HEK293 (cell line): Measurements from ENCODE around the gene PTGFRN.

Experiments
- BCL11A ChIP-seq: fragments of 450-650 bp; formaldehyde crosslinking; IDR thresholded peaks from 2 replicates; pipeline ENCODE4 v1.5.1; 2016; ENCODE audit warnings: low read depth, missing biosample characterization, missing genetic modification characterization
- EGR2 ChIP-seq: fragments of 450-650 bp; formaldehyde crosslinking; IDR thresholded peaks from 2 replicates; pipeline ENCODE4 v1.5.1; 2016; ENCODE audit warnings: low read depth, missing biosample characterization, missing genetic modification characterization
- FEZF1 ChIP-seq: fragments of 450-650 bp; formaldehyde crosslinking; IDR thresholded peaks from 2 replicates; pipeline ENCODE4 v1.5.1; 2016; ENCODE audit warnings: missing biosample characterization, missing genetic modification characterization
- GLI4 ChIP-seq: fragments of 450-650 bp; formaldehyde crosslinking; IDR thresholded peaks from 2 replicates; pipeline ENCODE4 v1.5.1; 2016; ENCODE audit warnings: missing biosample characterization, missing genetic modification characterization
- KLF7 ChIP-seq: fragments of 450-650 bp; formaldehyde crosslinking; IDR thresholded peaks from 2 replicates; pipeline ENCODE4 v1.5.1; 2016; ENCODE audit warnings: missing biosample characterization, missing genetic modification characterization, borderline replicate concordance
- RBAK ChIP-seq: fragments of 450-650 bp; formaldehyde crosslinking; IDR thresholded peaks from 2 replicates; pipeline ENCODE4 v1.5.1; 2016; ENCODE audit warnings: missing biosample characterization, missing genetic modification characterization
- ZBTB7A ChIP-seq: fragments of 450-650 bp; formaldehyde crosslinking; IDR thresholded peaks from 2 replicates; pipeline ENCODE4 v1.5.1; 2016; ENCODE audit warnings: low read depth, missing biosample characterization, missing genetic modification characterization
- ZNF157 ChIP-seq: fragments of 450-650 bp; formaldehyde crosslinking; IDR thresholded peaks from 2 replicates; pipeline ENCODE4 v1.5.1; 2016; ENCODE audit warnings: missing biosample characterization, missing genetic modification characterization
- ZNF169 ChIP-seq: fragments of 450-650 bp; formaldehyde crosslinking; IDR thresholded peaks from 2 replicates; pipeline ENCODE4 v1.5.1; 2016; ENCODE audit warnings: missing biosample characterization, missing genetic modification characterization
- ZNF2 ChIP-seq: fragments of 450-650 bp; formaldehyde crosslinking; IDR thresholded peaks from 2 replicates; pipeline ENCODE4 v1.5.1; 2016; ENCODE audit warnings: missing biosample characterization, missing genetic modification characterization
- ZNF223 ChIP-seq: fragments of 450-650 bp; formaldehyde crosslinking; IDR thresholded peaks from 2 replicates; pipeline ENCODE4 v1.5.1; 2016; ENCODE audit warnings: missing biosample characterization, missing genetic modification characterization
- ZNF239 ChIP-seq: fragments of 450-650 bp; formaldehyde crosslinking; IDR thresholded peaks from 2 replicates; pipeline ENCODE4 v1.5.1; 2016; ENCODE audit warnings: missing biosample characterization, missing genetic modification characterization
- ZNF292 ChIP-seq: fragments of 450-650 bp; formaldehyde crosslinking; IDR thresholded peaks from 2 replicates; pipeline ENCODE4 v1.5.1; 2016; ENCODE audit warnings: low read depth, missing biosample characterization, missing genetic modification characterization, borderline replicate concordance
- ZNF311 ChIP-seq: fragments of 450-650 bp; formaldehyde crosslinking; IDR thresholded peaks from 2 replicates; pipeline ENCODE4 v1.5.1; 2017; ENCODE audit warnings: missing biosample characterization, missing genetic modification characterization, borderline replicate concordance
- ZNF324 ChIP-seq: fragments of 450-650 bp; formaldehyde crosslinking; IDR thresholded peaks from 2 replicates; pipeline ENCODE4 v1.5.1; 2016; ENCODE audit warnings: missing biosample characterization, missing genetic modification characterization
- ZNF423 ChIP-seq: fragments of 450-650 bp; formaldehyde crosslinking; IDR thresholded peaks from 2 replicates; pipeline ENCODE4 v1.5.1; 2016; ENCODE audit warnings: missing biosample characterization, missing genetic modification characterization
- ZNF501 ChIP-seq: fragments of 450-650 bp; formaldehyde crosslinking; IDR thresholded peaks from 2 replicates; pipeline ENCODE4 v1.5.1; 2016; ENCODE audit warnings: missing biosample characterization, missing genetic modification characterization
- ZNF514 ChIP-seq: fragments of 450-650 bp; formaldehyde crosslinking; IDR thresholded peaks from 2 replicates; pipeline ENCODE4 v1.5.1; 2016; ENCODE audit warnings: missing biosample characterization, missing genetic modification characterization
- ZNF521 ChIP-seq: fragments of 450-650 bp; formaldehyde crosslinking; IDR thresholded peaks from 2 replicates; pipeline ENCODE4 v1.5.1; 2017; ENCODE audit warnings: missing biosample characterization, mild to moderate bottlenecking, missing genetic modification characterization
- ZNF530 ChIP-seq: fragments of 450-650 bp; formaldehyde crosslinking; IDR thresholded peaks from 2 replicates; pipeline ENCODE4 v1.5.1; 2016; ENCODE audit warnings: low read depth, missing biosample characterization, missing genetic modification characterization
- ZNF549 ChIP-seq: fragments of 450-650 bp; IDR thresholded peaks from 2 replicates; pipeline ENCODE4 v1.5.1; 2018; ENCODE audit warnings: missing biosample characterization, missing genetic modification characterization, mild to moderate bottlenecking, inconsistent platforms, moderate library complexity
- ZNF596 ChIP-seq: fragments of 450-650 bp; IDR thresholded peaks from 2 replicates; pipeline ENCODE4 v1.5.0; 2018; ENCODE audit warnings: missing biosample characterization, mild to moderate bottlenecking, missing genetic modification characterization, moderate library complexity
- ZNF621 ChIP-seq: fragments of 450-650 bp; formaldehyde crosslinking; IDR thresholded peaks from 2 replicates; pipeline ENCODE4 v1.5.1; 2017; ENCODE audit warnings: missing biosample characterization, missing genetic modification characterization
- ZNF76 ChIP-seq: fragments of 450-650 bp; formaldehyde crosslinking; IDR thresholded peaks from 2 replicates; pipeline ENCODE4; 2016; ENCODE audit warnings: low read depth, missing biosample characterization, missing genetic modification characterization, borderline replicate concordance
- ZNF830 ChIP-seq: fragments of 450-650 bp; IDR thresholded peaks from 2 replicates; pipeline ENCODE4 v1.5.0; 2018; ENCODE audit warnings: missing biosample characterization, missing genetic modification characterization, low read depth, mild to moderate bottlenecking, moderate library complexity
- TF ChIP-seq, protein P1 (sequence below): fragments of 450-650 bp; formaldehyde crosslinking; IDR thresholded peaks from 2 replicates; pipeline ENCODE4 v1.5.1; 2016; ENCODE audit warnings: missing biosample characterization, missing genetic modification characterization, low read depth
- TF ChIP-seq, protein P2 (sequence below): fragments of 450-650 bp; formaldehyde crosslinking; IDR thresholded peaks from 2 replicates; pipeline ENCODE4 v1.5.1; 2017; ENCODE audit warnings: missing biosample characterization, missing genetic modification characterization
- TF ChIP-seq, protein P3 (sequence below): fragments of 450-650 bp; formaldehyde crosslinking; IDR thresholded peaks from 2 replicates; pipeline ENCODE4 v1.5.1; 2017; ENCODE audit warnings: missing biosample characterization, missing genetic modification characterization
- TF ChIP-seq, protein P4 (sequence below): fragments of 450-650 bp; formaldehyde crosslinking; IDR thresholded peaks from 2 replicates; pipeline ENCODE4 v1.5.1; 2016; ENCODE audit warnings: missing biosample characterization, missing genetic modification characterization, borderline replicate concordance

PTGFRN gene

DNA sequence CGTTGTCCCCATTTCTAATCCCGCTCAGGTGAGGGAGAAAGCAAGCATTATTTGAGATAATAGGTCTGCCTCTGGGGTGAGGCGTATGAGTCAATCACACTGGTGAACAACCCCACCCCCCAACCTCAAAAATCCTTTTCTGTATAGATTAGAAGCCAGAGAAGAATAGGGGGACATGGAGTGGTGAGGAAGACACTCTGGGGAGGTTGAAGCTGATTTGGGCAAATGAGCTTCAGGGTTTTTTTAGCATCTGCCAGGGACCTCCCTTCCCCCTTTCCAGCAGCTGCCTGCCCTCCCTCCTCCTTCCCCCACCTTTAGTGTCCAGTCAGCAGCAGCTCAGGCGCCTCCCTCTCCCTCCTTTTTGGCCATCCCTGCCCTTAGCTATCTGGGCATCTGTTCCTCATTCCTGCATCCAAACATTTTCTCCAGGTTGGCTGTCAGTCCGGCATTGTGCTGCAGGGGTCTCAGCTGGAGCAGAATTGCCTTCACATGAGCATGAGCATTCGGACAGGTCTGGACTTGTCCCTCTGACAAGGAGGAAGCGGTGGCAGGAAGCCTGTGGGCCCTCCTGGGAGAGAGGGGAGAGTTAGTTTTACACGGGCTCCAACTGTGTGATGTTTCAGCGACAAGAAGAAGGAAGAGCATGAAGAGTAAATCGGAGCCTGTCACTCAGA lies 30.8 kb upstream of the PTGFRN start (continued):
- TF ChIP-seq, protein P1, sequence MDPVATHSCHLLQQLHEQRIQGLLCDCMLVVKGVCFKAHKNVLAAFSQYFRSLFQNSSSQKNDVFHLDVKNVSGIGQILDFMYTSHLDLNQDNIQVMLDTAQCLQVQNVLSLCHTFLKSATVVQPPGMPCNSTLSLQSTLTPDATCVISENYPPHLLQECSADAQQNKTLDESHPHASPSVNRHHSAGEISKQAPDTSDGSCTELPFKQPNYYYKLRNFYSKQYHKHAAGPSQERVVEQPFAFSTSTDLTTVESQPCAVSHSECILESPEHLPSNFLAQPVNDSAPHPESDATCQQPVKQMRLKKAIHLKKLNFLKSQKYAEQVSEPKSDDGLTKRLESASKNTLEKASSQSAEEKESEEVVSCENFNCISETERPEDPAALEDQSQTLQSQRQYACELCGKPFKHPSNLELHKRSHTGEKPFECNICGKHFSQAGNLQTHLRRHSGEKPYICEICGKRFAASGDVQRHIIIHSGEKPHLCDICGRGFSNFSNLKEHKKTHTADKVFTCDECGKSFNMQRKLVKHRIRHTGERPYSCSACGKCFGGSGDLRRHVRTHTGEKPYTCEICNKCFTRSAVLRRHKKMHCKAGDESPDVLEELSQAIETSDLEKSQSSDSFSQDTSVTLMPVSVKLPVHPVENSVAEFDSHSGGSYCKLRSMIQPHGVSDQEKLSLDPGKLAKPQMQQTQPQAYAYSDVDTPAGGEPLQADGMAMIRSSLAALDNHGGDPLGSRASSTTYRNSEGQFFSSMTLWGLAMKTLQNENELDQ (tag by site-specific recombination): no peak
- TF ChIP-seq ZNF501 (peak; percentile 81), ZNF514 (tag by site-specific recombination) (no peak), BCL11A (tag by site-specific recombination) (no peak), ZNF621 (no peak), ZNF239 (tag by site-specific recombination) (no peak), ZNF223 (no peak), ZNF830 (tag by site-specific recombination) (no peak), ZNF157 (tag by site-specific recombination) (no peak), ZNF521 (tag by site-specific recombination) (no peak), KLF7 (tag by site-specific recombination) (no peak), FEZF1 (tag by site-specific recombination) (peak; percentile 65), ZNF76 (no peak), ZNF292 (tag by site-specific recombination) (no peak), GLI4 (tag by site-specific recombination) (no peak; the same call in 1 of the 2 replicates), ZNF2 (no peak), ZNF530 (tag by site-specific recombination) (no peak), ZNF596 (no peak), ZNF423 (tag by site-specific recombination) (no peak), EGR2 (no peak), ZNF549 (tag by site-specific recombination) (no peak), ZNF324 (tag by site-specific recombination) (peak; percentile 63; the same call in 1 of the 2 replicates), ZBTB7A (tag by site-specific recombination) (no peak), ZNF311 (tag by site-specific recombination) (no peak), RBAK (tag by site-specific recombination) (no peak), ZNF169 (tag by site-specific recombination) (no peak)
- TF ChIP-seq, protein P2, sequence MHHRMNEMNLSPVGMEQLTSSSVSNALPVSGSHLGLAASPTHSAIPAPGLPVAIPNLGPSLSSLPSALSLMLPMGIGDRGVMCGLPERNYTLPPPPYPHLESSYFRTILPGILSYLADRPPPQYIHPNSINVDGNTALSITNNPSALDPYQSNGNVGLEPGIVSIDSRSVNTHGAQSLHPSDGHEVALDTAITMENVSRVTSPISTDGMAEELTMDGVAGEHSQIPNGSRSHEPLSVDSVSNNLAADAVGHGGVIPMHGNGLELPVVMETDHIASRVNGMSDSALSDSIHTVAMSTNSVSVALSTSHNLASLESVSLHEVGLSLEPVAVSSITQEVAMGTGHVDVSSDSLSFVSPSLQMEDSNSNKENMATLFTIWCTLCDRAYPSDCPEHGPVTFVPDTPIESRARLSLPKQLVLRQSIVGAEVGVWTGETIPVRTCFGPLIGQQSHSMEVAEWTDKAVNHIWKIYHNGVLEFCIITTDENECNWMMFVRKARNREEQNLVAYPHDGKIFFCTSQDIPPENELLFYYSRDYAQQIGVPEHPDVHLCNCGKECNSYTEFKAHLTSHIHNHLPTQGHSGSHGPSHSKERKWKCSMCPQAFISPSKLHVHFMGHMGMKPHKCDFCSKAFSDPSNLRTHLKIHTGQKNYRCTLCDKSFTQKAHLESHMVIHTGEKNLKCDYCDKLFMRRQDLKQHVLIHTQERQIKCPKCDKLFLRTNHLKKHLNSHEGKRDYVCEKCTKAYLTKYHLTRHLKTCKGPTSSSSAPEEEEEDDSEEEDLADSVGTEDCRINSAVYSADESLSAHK (tag by site-specific recombination): peak; percentile 51; the same call in 1 of the 2 replicates
- TF ChIP-seq, protein P3, sequence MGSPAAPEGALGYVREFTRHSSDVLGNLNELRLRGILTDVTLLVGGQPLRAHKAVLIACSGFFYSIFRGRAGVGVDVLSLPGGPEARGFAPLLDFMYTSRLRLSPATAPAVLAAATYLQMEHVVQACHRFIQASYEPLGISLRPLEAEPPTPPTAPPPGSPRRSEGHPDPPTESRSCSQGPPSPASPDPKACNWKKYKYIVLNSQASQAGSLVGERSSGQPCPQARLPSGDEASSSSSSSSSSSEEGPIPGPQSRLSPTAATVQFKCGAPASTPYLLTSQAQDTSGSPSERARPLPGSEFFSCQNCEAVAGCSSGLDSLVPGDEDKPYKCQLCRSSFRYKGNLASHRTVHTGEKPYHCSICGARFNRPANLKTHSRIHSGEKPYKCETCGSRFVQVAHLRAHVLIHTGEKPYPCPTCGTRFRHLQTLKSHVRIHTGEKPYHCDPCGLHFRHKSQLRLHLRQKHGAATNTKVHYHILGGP (tag by site-specific recombination): no peak
- TF ChIP-seq, protein P4, sequence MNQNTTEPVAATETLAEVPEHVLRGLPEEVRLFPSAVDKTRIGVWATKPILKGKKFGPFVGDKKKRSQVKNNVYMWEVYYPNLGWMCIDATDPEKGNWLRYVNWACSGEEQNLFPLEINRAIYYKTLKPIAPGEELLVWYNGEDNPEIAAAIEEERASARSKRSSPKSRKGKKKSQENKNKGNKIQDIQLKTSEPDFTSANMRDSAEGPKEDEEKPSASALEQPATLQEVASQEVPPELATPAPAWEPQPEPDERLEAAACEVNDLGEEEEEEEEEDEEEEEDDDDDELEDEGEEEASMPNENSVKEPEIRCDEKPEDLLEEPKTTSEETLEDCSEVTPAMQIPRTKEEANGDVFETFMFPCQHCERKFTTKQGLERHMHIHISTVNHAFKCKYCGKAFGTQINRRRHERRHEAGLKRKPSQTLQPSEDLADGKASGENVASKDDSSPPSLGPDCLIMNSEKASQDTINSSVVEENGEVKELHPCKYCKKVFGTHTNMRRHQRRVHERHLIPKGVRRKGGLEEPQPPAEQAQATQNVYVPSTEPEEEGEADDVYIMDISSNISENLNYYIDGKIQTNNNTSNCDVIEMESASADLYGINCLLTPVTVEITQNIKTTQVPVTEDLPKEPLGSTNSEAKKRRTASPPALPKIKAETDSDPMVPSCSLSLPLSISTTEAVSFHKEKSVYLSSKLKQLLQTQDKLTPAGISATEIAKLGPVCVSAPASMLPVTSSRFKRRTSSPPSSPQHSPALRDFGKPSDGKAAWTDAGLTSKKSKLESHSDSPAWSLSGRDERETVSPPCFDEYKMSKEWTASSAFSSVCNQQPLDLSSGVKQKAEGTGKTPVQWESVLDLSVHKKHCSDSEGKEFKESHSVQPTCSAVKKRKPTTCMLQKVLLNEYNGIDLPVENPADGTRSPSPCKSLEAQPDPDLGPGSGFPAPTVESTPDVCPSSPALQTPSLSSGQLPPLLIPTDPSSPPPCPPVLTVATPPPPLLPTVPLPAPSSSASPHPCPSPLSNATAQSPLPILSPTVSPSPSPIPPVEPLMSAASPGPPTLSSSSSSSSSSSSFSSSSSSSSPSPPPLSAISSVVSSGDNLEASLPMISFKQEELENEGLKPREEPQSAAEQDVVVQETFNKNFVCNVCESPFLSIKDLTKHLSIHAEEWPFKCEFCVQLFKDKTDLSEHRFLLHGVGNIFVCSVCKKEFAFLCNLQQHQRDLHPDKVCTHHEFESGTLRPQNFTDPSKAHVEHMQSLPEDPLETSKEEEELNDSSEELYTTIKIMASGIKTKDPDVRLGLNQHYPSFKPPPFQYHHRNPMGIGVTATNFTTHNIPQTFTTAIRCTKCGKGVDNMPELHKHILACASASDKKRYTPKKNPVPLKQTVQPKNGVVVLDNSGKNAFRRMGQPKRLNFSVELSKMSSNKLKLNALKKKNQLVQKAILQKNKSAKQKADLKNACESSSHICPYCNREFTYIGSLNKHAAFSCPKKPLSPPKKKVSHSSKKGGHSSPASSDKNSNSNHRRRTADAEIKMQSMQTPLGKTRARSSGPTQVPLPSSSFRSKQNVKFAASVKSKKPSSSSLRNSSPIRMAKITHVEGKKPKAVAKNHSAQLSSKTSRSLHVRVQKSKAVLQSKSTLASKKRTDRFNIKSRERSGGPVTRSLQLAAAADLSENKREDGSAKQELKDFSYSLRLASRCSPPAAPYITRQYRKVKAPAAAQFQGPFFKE (tag by site-specific recombination): no peak
